HG03139 (cell line): Measurements from ENCODE around the gene LRRTM1.

ENCODE experiments used
- ATAC-seq: cut with Tn5 transposase; IDR thresholded peaks from one replicate; pipeline ENCODE4 v1.9.1; 2021; ENCODE audit not compliant: unreplicated experiment

The LRRTM1 gene

DNA sequence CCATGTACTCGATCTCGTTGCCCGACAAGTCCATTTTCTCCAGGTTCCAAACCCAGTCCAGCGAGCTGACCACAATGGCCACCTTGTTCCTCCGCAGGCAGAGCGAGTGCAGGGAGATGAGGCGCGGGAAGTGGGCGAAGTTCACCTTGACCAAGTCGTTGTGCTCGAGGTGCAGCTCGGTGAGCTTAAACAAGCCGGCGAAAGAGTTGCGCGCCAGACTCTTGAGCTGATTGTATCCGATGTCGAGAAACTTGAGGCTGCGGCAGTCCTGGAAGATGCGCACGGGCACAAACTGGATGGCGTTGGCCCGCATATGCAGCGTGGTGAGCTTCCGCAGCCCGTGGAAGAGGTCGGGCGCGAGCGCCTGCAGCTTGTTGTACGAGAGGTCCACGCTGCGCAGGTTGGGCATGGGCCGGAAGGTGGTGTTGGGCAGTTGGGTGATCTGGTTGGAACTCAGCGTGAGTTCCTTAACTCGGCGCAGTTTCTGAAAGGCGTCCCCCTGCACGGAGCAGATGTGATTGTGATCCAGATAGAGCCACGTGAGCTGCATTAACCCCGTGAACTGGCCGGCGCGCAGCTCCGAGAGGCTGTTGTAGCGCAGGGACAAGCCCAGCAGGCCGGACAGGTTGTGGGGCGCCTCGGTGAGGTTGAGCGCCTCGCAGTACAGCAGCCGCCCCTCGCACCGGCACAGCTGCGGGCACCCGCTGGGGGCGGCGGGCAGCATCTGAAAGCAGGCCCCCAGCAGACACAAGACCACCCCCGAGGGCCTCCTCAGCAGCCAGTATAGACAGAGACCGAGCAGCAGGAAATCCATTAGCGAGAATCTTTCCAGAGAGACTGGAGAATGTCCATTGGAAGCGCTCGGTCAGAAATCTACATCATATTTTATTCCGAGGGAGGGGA, 1.3 kb downstream of the LRRTM1 start:
- no peak for ATAC-seq

DNA sequence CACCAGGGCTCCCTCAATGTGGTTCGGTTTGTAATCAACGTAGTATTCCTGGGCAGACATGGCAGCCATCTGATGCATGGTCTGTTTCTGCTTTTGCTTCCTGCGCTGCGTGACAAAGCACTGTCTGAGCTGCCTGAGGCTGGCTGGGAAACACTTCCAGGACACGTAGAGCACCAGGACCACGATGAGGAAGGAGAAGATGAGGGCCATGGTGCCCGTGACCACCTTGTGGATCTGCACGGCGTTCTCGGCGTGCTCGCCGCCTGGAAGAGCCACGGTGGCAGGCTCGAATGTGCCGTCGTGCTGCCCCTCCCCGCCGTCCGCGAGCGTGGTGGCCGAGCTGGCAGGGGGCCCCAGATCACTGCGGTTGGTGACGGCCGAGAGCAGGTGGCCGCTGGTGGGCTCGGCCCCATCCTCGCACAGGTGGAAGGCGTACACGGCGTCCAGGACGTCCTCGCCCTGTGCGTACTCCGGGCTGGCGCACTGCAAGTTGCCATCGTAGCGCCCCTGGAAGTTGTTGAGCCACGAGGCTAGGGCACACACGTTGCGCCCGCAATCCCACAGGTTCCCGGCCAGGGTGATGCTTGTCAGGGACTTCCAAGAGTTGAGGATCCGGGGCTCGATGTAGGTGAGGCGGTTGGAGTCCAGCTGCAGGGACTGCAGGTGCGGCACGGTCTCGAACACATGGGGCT, 2.1 kb downstream of the LRRTM1 start:
- ATAC-seq, result no peak

- no peak for ATAC-seq
Observed at GRCh38 chr2:80302001-80302313, 2.6 kb downstream of the LRRTM1 start.

DNA sequence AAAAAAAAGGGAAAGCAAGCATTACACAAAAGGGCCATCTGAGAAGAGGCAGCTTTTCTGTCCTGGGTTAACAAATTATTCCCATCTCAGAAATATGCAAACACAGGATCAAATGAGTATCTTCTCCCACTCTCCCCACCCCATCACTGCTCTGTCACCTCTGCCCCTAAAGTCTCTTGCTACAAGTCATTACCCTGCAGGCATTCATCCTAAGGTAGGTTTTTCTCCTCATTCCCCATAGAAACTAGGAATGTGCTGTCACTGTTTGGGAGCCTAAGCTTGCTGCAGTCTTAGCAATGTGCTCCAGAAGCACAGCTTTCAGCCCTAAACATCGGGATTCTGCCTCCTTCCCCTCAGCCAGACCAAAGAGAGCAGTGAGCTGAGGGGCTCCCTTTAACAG, 3.6 kb downstream of the LRRTM1 start:
- ATAC-seq, result no peak

DNA sequence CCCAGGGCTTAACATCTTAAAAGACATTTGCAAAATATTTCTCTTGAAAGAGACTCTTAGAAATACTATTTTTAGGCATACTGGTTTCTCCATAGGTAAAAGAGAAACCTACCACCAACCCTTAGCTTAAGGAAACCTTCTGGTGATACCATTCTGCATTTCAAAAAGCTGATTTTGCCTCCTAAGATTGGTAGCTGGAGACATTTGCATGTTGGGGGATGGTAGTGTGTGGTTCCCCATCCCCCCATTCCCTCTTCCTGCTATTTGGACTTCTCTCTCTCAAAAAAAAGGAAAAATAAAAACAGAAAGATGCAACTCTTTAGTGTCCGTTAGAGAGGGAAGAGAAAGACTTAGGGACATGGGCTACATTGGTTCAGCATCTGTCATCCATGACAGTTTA, 4.2 kb downstream of the LRRTM1 start:
- ATAC-seq, result no peak

DNA sequence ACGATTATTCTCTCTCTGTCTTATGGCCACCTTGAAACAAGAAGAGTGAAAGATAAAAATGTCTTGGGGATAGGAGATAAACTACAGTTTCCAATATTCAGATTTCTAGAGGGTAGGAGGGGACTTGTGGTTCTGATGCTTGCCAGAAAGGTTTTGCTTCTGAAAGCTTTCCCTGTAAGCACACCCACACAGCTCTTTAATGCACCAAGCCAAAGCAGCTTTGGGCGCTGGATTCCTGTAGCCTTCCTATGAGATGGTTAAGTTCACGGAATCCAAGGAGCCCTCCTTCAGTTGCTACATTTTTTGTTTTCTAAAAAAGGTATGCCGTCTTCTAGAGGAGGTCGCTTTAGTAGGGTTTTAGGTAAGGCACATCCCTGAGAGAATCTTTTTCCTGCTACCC, 4.9 kb downstream of the LRRTM1 start:
- ATAC-seq, result no peak

DNA sequence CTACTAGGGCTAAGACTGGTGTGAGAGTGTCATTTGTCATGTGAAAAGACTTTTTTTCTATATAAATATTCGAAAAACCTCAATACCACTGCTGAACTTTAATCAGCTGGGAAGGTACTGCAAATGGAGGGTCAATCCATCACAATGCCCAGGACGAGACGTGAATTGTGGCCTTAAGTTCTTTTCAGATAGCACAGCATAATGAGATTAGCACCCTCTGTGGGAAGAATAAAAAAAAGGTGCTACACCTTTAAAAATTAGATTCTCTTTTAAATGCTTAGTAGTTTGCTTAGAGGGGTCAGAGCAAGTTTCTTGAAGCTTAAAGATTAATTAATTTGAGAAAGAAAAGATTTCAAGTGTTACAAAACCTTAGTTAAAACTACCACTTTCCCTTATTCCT, 5.6 kb downstream of the LRRTM1 start:
- no peak for ATAC-seq

DNA sequence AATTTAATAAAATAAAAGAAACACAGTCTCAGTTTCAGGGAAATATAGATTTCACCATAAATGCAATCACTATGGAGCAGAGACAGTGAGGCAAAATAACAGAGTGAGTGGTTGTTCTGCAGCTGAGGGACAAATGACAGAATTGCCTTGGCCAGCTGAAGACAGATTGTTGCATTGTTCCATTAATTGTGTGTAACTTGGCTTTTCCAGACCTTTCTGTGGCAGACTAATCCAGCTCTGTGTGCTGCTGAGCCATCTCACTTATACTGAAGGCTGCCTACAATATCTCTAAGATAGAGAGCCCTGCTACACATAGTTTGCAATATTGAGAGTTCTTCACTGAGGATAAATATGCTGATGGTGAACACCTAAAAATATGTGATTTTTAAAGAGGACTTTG, 11.5 kb downstream of the LRRTM1 start:
- no peak for ATAC-seq

- no peak for ATAC-seq
Observed at GRCh38 chr2:80292474-80292873, 12.1 kb downstream of the LRRTM1 start.

DNA sequence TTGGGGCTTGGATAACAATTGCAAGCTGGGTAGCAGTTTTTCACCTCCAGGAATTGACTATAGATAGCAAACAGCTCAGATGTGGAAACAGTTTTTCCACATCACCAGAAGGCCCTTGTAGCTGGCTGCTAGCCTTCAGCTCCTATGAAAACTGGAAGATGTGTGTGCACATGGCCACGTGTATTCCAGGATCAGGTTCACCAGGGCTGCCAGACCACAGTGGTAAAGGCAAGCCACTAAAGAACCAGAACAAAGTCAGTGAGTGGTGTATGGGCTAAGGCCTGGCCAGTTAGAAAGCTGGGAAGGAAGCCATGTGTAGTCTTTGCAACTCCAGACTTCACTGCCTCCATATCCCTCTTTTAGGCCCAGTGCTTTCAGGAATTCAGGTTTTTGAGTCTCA, 12.9 kb downstream of the LRRTM1 start:
- no peak for ATAC-seq

- ATAC-seq, result no peak
Observed at GRCh38 chr2:80288576-80288975, 16.0 kb downstream of the LRRTM1 start.

GRCh38 chr2:80281049-80281448, 23.5 kb downstream of the LRRTM1 start:
- no peak for ATAC-seq

DNA sequence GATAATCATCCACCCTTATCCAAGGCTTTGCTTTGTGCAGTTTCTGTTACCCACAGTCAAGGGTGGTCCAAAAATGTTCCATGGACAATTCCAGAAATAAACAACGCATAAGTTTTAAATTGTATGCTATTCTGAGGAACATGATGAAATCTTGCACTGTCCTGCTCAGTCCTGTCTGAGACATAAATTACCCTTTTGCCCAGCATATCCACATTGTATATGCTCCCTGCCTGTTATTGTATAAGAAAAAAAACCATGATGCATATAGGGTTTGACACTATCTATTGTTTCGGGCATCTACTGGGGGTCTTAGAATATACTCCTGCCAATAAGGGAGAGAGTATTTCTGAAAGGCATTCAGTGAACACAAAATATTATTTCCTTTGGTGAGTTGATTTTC, 24.0 kb downstream of the LRRTM1 start:
- no peak for ATAC-seq

GRCh38 chr2:80269806-80270205, 34.7 kb downstream of the LRRTM1 start:
- no peak for ATAC-seq

- no peak for ATAC-seq
Observed at GRCh38 chr2:80266231-80266630, 38.3 kb downstream of the LRRTM1 start.

DNA sequence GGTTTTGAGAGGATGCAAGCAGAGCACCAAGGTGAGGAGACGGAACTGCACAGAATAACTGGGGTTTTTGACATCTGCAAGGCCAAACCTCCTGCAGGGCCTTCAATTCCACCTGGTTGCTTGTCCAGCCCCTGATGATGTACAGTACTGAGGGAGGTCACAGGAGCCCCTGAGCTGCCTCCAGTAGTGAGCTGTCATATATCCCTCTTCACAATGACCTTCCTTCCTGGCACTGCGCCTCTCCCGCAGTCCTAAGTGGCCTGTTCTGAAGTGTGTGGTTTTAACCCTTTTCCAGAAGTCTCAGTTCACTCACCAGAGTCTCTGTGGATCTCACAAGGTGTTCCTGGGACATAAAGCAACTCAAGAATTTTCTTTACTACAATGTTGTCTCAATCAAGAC, 45.3 kb downstream of the LRRTM1 start:
- no peak for ATAC-seq

GRCh38 chr2:80258793-80259192, 45.8 kb downstream of the LRRTM1 start:
- no peak for ATAC-seq

DNA sequence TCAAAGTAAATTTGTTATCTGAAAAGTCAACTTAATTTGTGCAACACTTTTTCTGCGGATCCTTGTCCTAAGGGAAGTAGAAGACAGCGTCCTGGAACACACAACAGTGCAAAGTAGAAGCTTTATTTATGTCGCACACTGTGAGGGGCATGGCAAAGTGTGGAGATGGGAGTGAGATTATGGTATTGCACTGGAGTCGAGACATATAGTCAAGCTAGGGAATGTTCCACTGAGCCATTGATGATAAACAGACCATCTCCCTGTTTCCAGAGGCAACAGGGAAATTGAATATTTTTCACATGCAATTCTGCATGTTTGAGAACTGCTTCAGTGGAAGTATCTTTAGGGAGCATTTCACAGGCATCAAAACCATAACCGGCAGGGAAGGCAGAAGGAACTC, 46.2 kb downstream of the LRRTM1 start:
- ATAC-seq, result no peak

DNA sequence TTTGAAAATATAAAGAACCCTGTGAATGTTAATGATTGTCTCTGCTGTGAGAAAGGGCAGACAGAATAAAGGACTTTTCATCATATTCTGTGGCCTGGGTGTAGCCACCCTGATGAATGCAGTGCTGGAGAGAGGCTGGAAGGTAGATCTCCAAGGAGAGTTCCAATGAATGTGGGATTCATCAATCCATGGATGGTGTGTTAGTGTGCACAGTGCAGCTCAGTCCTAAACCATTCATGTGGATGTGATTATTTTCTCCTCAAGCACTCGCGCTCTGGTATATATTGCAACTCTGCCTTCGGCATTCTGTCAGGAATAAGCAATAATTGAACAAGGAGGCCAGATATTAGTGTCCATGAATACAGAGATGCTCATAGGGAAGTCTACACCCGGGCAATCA, 47.1 kb downstream of the LRRTM1 start:
- ATAC-seq, result no peak

DNA sequence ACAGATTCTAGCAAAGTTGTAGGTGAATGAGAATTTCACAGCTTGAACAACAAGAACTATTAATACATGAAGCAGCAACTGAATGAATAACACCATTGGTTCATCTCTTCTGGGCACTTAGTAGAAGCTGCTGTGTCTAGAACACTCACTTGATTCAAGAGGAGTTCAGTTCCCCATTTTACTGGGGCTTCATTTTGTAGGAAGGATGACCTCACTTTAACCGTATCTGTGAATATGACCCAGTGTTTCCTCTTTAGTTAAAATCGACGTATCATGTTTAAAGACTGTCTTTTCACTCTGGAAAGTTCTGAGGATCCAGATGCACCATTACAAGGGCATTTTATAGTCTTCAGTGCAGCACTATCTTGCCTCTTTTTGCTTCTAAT, 47.8 kb downstream of the LRRTM1 start:
- ATAC-seq, result no peak

- no peak for ATAC-seq
Observed at GRCh38 chr2:80255918-80256781, 48.4 kb downstream of the LRRTM1 start.
